Panc1 (cell line): ENCODE data around the gene CTAGE8. TPM values are rescaled to one million over a fixed set of nuclear protein-coding genes. Genes with fewer than 3 reads are reported as not detected.
A peak's percentile ranks its signal among the peaks of the same experiment; 100 is the strongest.
"Not testable (repeated sequence)": the region's sequence is repeated elsewhere in the genome, so short reads cannot be mapped to it uniquely, and the experiment has no call there.

Experiments used
- ATAC-seq: fragments of 200-7000 bp; cut with Tn5 transposase; 2 replicates; pipeline ENCODE4 v1.9.1; 2020; ENCODE audit warnings: mild to moderate bottlenecking, moderate library complexity
- BruUV-seq: library from RNA; stranded (reverse); fragments of 400-500 nt; replicated peaks from 2 replicates; lab custom pipeline; 2021; lab: Mats Ljungman, UMichigan
- CTCF ChIA-PET: fragments of 300-600 bp; sonication (Branson Sonifier 250); formaldehyde crosslinking; loops from one replicate; lab custom pipeline; 2022; ENCODE audit warnings: antibody characterized with exemption; lab: Charles Lee
- POLR2A ChIA-PET: fragments of 300-600 bp; sonication (Branson Sonifier 250); formaldehyde crosslinking; loops from one replicate; lab custom pipeline; 2022; ENCODE audit warnings: antibody characterized with exemption; lab: Charles Lee
- DNase-seq: peaks from one replicate; pipeline ENCODE4 v3.0.0-alpha.2; 2010; ENCODE audit warnings: low read depth, low spot score
- H3K27ac ChIP-seq: 2 replicates; pipeline ENCODE4 v1.5.1; 2011; ENCODE audit warnings: mild to moderate bottlenecking, low read length, inconsistent platforms
- H3K27me3 ChIP-seq: fragments of 200-500 bp; sonication (Bioruptor generic); 2 replicates; pipeline ENCODE4 v1.6.0; 2014; ENCODE audit warnings: low read length, inconsistent platforms; ENCODE audit not compliant: control insufficient read depth, insufficient read depth
- H3K36me3 ChIP-seq: fragments of 200-500 bp; sonication (Bioruptor generic); 2 replicates; pipeline ENCODE4 v1.5.1; 2014; ENCODE audit warnings: inconsistent platforms, mild to moderate bottlenecking, low read length, moderate library complexity; ENCODE audit not compliant: control insufficient read depth, insufficient read depth
- H3K4me1 ChIP-seq: 2 replicates; pipeline ENCODE4 v1.5.1; 2011; ENCODE audit warnings: inconsistent platforms, mild to moderate bottlenecking, low read length, moderate library complexity; ENCODE audit not compliant: control insufficient read depth, insufficient read depth
- H3K4me3 ChIP-seq, 2 experiments: 2 replicates each; pipeline ENCODE4 v1.5.1; 2011 to 2012; ENCODE audit warnings: low read depth in 2 of 2, low read length in 2 of 2, mild to moderate bottlenecking in 2 of 2, inconsistent platforms in 1 of 2, moderate library complexity in 1 of 2
- H3K9me3 ChIP-seq: fragments of 200-500 bp; sonication (Bioruptor generic); 2 replicates; pipeline ENCODE4 v1.5.1; 2014; ENCODE audit warnings: low read depth, mild to moderate bottlenecking, inconsistent platforms, low read length, moderate library complexity; ENCODE audit not compliant: control insufficient read depth, insufficient read depth
- in situ Hi-C: cut with HindIII; loops from 2 replicates; pipeline ENCODE4 v1.10.0; 2016; ENCODE audit warnings: low sequenced_read_pairs, low pct_unique_long_range_greater_than_20kb
- intact Hi-C: fragments of 100-400 bp; cut with micrococcal nuclease; formaldehyde crosslinking; loops from one replicate; pipeline ENCODE4 v1.10.0; 2022; ENCODE audit not compliant: unreplicated experiment
- total RNA-seq: library from RNA; stranded (reverse); gene quantifications from one replicate; pipeline ENCODE4 v1.2.1, GENCODE V29; 2021; ENCODE audit not compliant: unreplicated experiment

The CTAGE8 gene
- total RNA-seq, 1 experiment from 2014 or later, result 5.2 TPM

- H3K4me3 ChIP-seq, H3K27me3 ChIP-seq, intact Hi-C loops, DNase-seq, H3K4me1 ChIP-seq, H3K27ac ChIP-seq, POLR2A ChIA-PET, CTCF ChIA-PET, H3K36me3 ChIP-seq, BruUV-seq, in situ Hi-C loops, H3K9me3 ChIP-seq: not testable (repeated sequence)
- peak; percentile 42; the same call in 1 of the 2 replicates for ATAC-seq
These were observed 12.9 kb upstream of the CTAGE8 start for GRCh38 chr7:144281981-144282380.

- intact Hi-C loops, H3K36me3 ChIP-seq, H3K4me3 ChIP-seq, H3K27ac ChIP-seq, CTCF ChIA-PET, H3K27me3 ChIP-seq, POLR2A ChIA-PET, in situ Hi-C loops, H3K4me1 ChIP-seq, ATAC-seq, H3K9me3 ChIP-seq, DNase-seq: not testable (repeated sequence)
- TSS peak; percentile 42 for BruUV-seq
These were observed 10.9 kb upstream of the CTAGE8 start for GRCh38 chr7:144280010-144280409.

GRCh38 chr7:144275281-144275680 lies 6.2 kb upstream of the CTAGE8 start:
- H3K36me3 ChIP-seq, intact Hi-C loops, BruUV-seq, H3K27me3 ChIP-seq, ATAC-seq, DNase-seq, CTCF ChIA-PET, H3K4me3 ChIP-seq, in situ Hi-C loops, H3K27ac ChIP-seq, H3K9me3 ChIP-seq, H3K4me1 ChIP-seq, POLR2A ChIA-PET: not testable (repeated sequence)

- ATAC-seq, H3K4me3 ChIP-seq, H3K27ac ChIP-seq, intact Hi-C loops, CTCF ChIA-PET, DNase-seq, H3K36me3 ChIP-seq, H3K4me1 ChIP-seq, H3K9me3 ChIP-seq, BruUV-seq, in situ Hi-C loops, POLR2A ChIA-PET, H3K27me3 ChIP-seq: not testable (repeated sequence)
These were observed 4.4 kb downstream of the CTAGE8 start, which contains the start of gene OR2A7 for GRCh38 chr7:144264692-144265091. OR2A7 (minus strand) TSS chr7:144264792; CDS start chr7:144259628, 5,164 bp downstream.

- intact Hi-C loops, in situ Hi-C loops, H3K36me3 ChIP-seq, H3K9me3 ChIP-seq, CTCF ChIA-PET, H3K4me1 ChIP-seq, H3K4me3 ChIP-seq, BruUV-seq, H3K27me3 ChIP-seq, DNase-seq, POLR2A ChIA-PET, H3K27ac ChIP-seq, ATAC-seq: not testable (repeated sequence)
These were observed 7.0 kb downstream of the CTAGE8 start for GRCh38 chr7:144262128-144262527.

GRCh38 chr7:144259067-144259466 lies 10.0 kb downstream of the CTAGE8 start:
- ATAC-seq, result 0 out of 2 replicates have a peak, but pooled peaks have one; percentile 32
- DNase-seq, CTCF ChIA-PET, H3K36me3 ChIP-seq, BruUV-seq, POLR2A ChIA-PET, H3K4me1 ChIP-seq, H3K4me3 ChIP-seq, in situ Hi-C loops, H3K9me3 ChIP-seq, intact Hi-C loops, H3K27ac ChIP-seq, H3K27me3 ChIP-seq: not testable (repeated sequence)
